GM21423 (cell line): ENCODE data around the gene FAM236B.
A peak's percentile ranks its signal among the peaks of the same experiment; 100 is the strongest.
"Not testable (repeated sequence)": the region's sequence is repeated elsewhere in the genome, so short reads cannot be mapped to it uniquely, and the experiment has no call there.

Experiments used
- ATAC-seq: cut with Tn5 transposase; IDR thresholded peaks from one replicate; pipeline ENCODE4 v1.9.1; 2021; ENCODE audit warnings: mild to moderate bottlenecking, moderate library complexity; ENCODE audit not compliant: unreplicated experiment

The FAM236B gene

GRCh38 chrX:72782560-72782959 lies at the start of gene FAM236B:
TSS of gene FAM236B (minus strand) at chrX:72782660. CDS start at chrX:72782560, 100 bp downstream.
- ATAC-seq, result not testable (repeated sequence)

- ATAC-seq, result not testable (repeated sequence)
Observed at GRCh38 chrX:72830701-72831100, 48.2 kb upstream of the FAM236B start.

GRCh38 chrX:72808110-72808509 lies 25.6 kb upstream of the FAM236B start, which contains the start of gene FAM236D:
TSS of gene FAM236D (minus strand) at chrX:72808210. CDS start at chrX:72808110, 100 bp downstream.
- ATAC-seq, result not testable (repeated sequence)

GRCh38 chrX:72790390-72790789 lies 7.9 kb upstream of the FAM236B start:
- not testable (repeated sequence) for ATAC-seq

- not testable (repeated sequence) for ATAC-seq
Observed at GRCh38 chrX:72788142-72788541, 5.7 kb upstream of the FAM236B start.

- ATAC-seq, result not testable (repeated sequence)
Observed at GRCh38 chrX:72783964-72784363, 1.5 kb upstream of the FAM236B start.

- not testable (repeated sequence) for ATAC-seq
Observed at GRCh38 chrX:72783365-72783936, 991 bp upstream of the FAM236B start.

- ATAC-seq, result not testable (repeated sequence)
Observed at GRCh38 chrX:72778146-72778545, 4.3 kb downstream of the FAM236B start.

- peak; percentile 79 for ATAC-seq
Observed at GRCh38 chrX:72777467-72777790, 5.0 kb downstream of the FAM236B start.

- peak; percentile 84 for ATAC-seq
Observed at GRCh38 chrX:72776653-72777466, 5.6 kb downstream of the FAM236B start, which contains the start of gene DMRTC1B. TSS of gene DMRTC1B (plus strand) at chrX:72776890. CDS start at chrX:72845136, 68,246 bp downstream.

GRCh38 chrX:72760454-72760853 lies 22.0 kb downstream of the FAM236B start:
- not testable (repeated sequence) for ATAC-seq

- not testable (repeated sequence) for ATAC-seq
Observed at GRCh38 chrX:72748545-72748944, 33.9 kb downstream of the FAM236B start.

GRCh38 chrX:72745546-72745945 lies 36.9 kb downstream of the FAM236B start:
- not testable (repeated sequence) for ATAC-seq

- ATAC-seq, result no peak
Observed at GRCh38 chrX:72735561-72735960, 46.9 kb downstream of the FAM236B start.

- not testable (repeated sequence) for ATAC-seq
Observed at GRCh38 chrX:72733636-72734035, 48.8 kb downstream of the FAM236B start.
